Femur (tissue), 1 donor: ENCODE measurements around the gene SYNPO.

Source experiments
- DNase-seq: peaks from one replicate; pipeline ENCODE4 v3.0.0-alpha.2; 2017

Gene SYNPO

GRCh38 chr5:150642991-150643710, 2.7 kb downstream of the SYNPO start:
- DNase-seq, result no peak

GRCh38 chr5:150644058-150644457, 3.6 kb downstream of the SYNPO start:
- no peak for DNase-seq

- no peak for DNase-seq
Measured at GRCh38 chr5:150644514-150644913, 4.1 kb downstream of the SYNPO start.

GRCh38 chr5:150645070-150645700, 4.7 kb downstream of the SYNPO start:
- DNase-seq, result no peak

- DNase-seq, result no peak
Measured at GRCh38 chr5:150647275-150648251, 7.1 kb downstream of the SYNPO start.

- DNase-seq, result no peak
Measured at GRCh38 chr5:150648294-150649107, 8.0 kb downstream of the SYNPO start.

GRCh38 chr5:150649108-150650020, 8.9 kb downstream of the SYNPO start:
- no peak for DNase-seq

- no peak for DNase-seq
Measured at GRCh38 chr5:150650021-150651006, 9.9 kb downstream of the SYNPO start.

GRCh38 chr5:150651382-150651781, 10.9 kb downstream of the SYNPO start:
- no peak for DNase-seq

- DNase-seq, result no peak
Measured at GRCh38 chr5:150651924-150652671, 11.6 kb downstream of the SYNPO start.

GRCh38 chr5:150653145-150653761, 12.8 kb downstream of the SYNPO start:
- DNase-seq, result no peak

- DNase-seq, result no peak
Measured at GRCh38 chr5:150653762-150654556, 13.5 kb downstream of the SYNPO start.

GRCh38 chr5:150655221-150655620, 14.8 kb downstream of the SYNPO start:
- DNase-seq, result peak; percentile 26

GRCh38 chr5:150656191-150657132, 16.0 kb downstream of the SYNPO start:
- DNase-seq, result peak; percentile 92

GRCh38 chr5:150658121-150658520, 17.7 kb downstream of the SYNPO start:
- no peak for DNase-seq

GRCh38 chr5:150658699-150659265, 18.3 kb downstream of the SYNPO start:
- no peak for DNase-seq
